Measurements from ENCODE around the gene TTN.
"Not testable (repeated sequence)": the region's sequence is repeated elsewhere in the genome, so short reads cannot be mapped to it uniquely, and the experiment has no call there.

Gene TTN

GRCh38 chr2:178676046-178676445 is 131.2 kb downstream of the TTN start:
- H3K4me3 ChIP-seq (ENCODE audit: insufficient read length, low read depth) = no peak overlapping the region
- TF ChIP-seq SUZ12 (IDR thresholded peaks at IDR 0.05; ENCODE audit: extremely low read depth, insufficient read depth, insufficient read length) (no peak), YY1 (IDR thresholded peaks at IDR 0.05; ENCODE audit: insufficient read depth, insufficient read length) (no peak)

GRCh38 chr2:178674122-178674521 is 133.1 kb downstream of the TTN start:
- no peaks in the 10 kb centered on the region for H3K9me3 ChIP-seq (ENCODE audit: insufficient read depth, low read length)
- no peak overlapping the region for H3K4me3 ChIP-seq (ENCODE audit: insufficient read length, low read depth)
- H3K36me3 ChIP-seq (ENCODE audit: insufficient read depth, insufficient read length, low read length) = no peaks in the 10 kb centered on the region
- no peaks in the 10 kb centered on the region for H3K4me1 ChIP-seq (ENCODE audit: insufficient read depth, insufficient read length)
- DNase-seq (ENCODE audit: low read depth, low spot score) = no peak
- TF ChIP-seq YY1 (IDR thresholded peaks at IDR 0.05; ENCODE audit: insufficient read depth, insufficient read length) (no peak), ZNF274 (IDR thresholded peaks at IDR 0.05; ENCODE audit: low read depth, low read length) (no peak), SUZ12 (IDR thresholded peaks at IDR 0.05; ENCODE audit: extremely low read depth, insufficient read depth, insufficient read length) (no peak)
- no peak overlapping the region for H3K9ac ChIP-seq (ENCODE audit: insufficient read length, low read depth)
- no peaks in the 10 kb centered on the region for H3K27me3 ChIP-seq (ENCODE audit: insufficient read depth, insufficient read length)

More at GRCh38 chr2:178676046-178676445, 131.2 kb downstream of the TTN start:
- Histone ChIP-seq H3K27me3 (ENCODE audit: insufficient read depth, insufficient read length) (no peaks in the 10 kb centered on the region), H3K9ac (ENCODE audit: insufficient read length, low read depth) (no peak overlapping the region), H3K9me3 (ENCODE audit: insufficient read depth, low read length) (no peaks in the 10 kb centered on the region), H3K4me1 (ENCODE audit: insufficient read depth, insufficient read length) (no peaks in the 10 kb centered on the region), H3K36me3 (ENCODE audit: insufficient read depth, insufficient read length, low read length) (no peaks in the 10 kb centered on the region)
- DNase-seq (ENCODE audit: low read depth, low spot score) = no peak

GRCh38 chr2:178666458-178666857 is 140.8 kb downstream of the TTN start:
- Histone ChIP-seq H3K9me3 (ENCODE audit: insufficient read depth, low read length) (no peaks in the 10 kb centered on the region), H3K4me1 (ENCODE audit: insufficient read depth, insufficient read length) (no peaks in the 10 kb centered on the region), H3K36me3 (ENCODE audit: insufficient read depth, insufficient read length, low read length) (no peaks in the 10 kb centered on the region), H3K4me3 (ENCODE audit: insufficient read length, low read depth) (no peak overlapping the region), H3K9ac (ENCODE audit: insufficient read length, low read depth) (no peak overlapping the region), H3K27me3 (ENCODE audit: insufficient read depth, insufficient read length) (no peaks in the 10 kb centered on the region)
- DNase-seq (ENCODE audit: low read depth, low spot score) = no peak
- TF ChIP-seq YY1 (IDR thresholded peaks at IDR 0.05; ENCODE audit: insufficient read depth, insufficient read length) (no peak), SUZ12 (IDR thresholded peaks at IDR 0.05; ENCODE audit: extremely low read depth, insufficient read depth, insufficient read length) (no peak), ZNF274 (IDR thresholded peaks at IDR 0.05; ENCODE audit: low read depth, low read length) (no peak)

- not testable (repeated sequence) for DNase-seq (ENCODE audit: low read depth, low spot score); H3K36me3 ChIP-seq (ENCODE audit: insufficient read depth, insufficient read length, low read length); H3K9ac ChIP-seq (ENCODE audit: insufficient read length, low read depth); H3K4me1 ChIP-seq (ENCODE audit: insufficient read depth, insufficient read length); H3K9me3 ChIP-seq (ENCODE audit: insufficient read depth, low read length); H3K27me3 ChIP-seq (ENCODE audit: insufficient read depth, insufficient read length); H3K4me3 ChIP-seq (ENCODE audit: insufficient read length, low read depth)
Measured at GRCh38 chr2:178658480-178658879, 148.7 kb downstream of the TTN start.

- no peaks in the 10 kb centered on the region for H3K36me3 ChIP-seq (ENCODE audit: insufficient read depth, insufficient read length, low read length)
- H3K4me1 ChIP-seq (ENCODE audit: insufficient read depth, insufficient read length) = no peaks in the 10 kb centered on the region
- no peak overlapping the region for H3K9ac ChIP-seq (ENCODE audit: insufficient read length, low read depth)
- DNase-seq (ENCODE audit: low read depth, low spot score) = no peak
- no peak overlapping the region for H3K4me3 ChIP-seq (ENCODE audit: insufficient read length, low read depth)
- no peaks in the 10 kb centered on the region for H3K27me3 ChIP-seq (ENCODE audit: insufficient read depth, insufficient read length)
- TF ChIP-seq SUZ12 (IDR thresholded peaks at IDR 0.05; ENCODE audit: extremely low read depth, insufficient read depth, insufficient read length) (no peak), YY1 (IDR thresholded peaks at IDR 0.05; ENCODE audit: insufficient read depth, insufficient read length) (no peak), ZNF274 (IDR thresholded peaks at IDR 0.05; ENCODE audit: low read depth, low read length) (no peak)
- H3K9me3 ChIP-seq (ENCODE audit: insufficient read depth, low read length) = no peaks in the 10 kb centered on the region
Measured at GRCh38 chr2:178650554-178650953, 156.7 kb downstream of the TTN start.

GRCh38 chr2:178644919-178645318 is 162.3 kb downstream of the TTN start:
- Histone ChIP-seq H3K4me3 (ENCODE audit: insufficient read length, low read depth) (no peak overlapping the region), H3K9ac (ENCODE audit: insufficient read length, low read depth) (no peak overlapping the region), H3K4me1 (ENCODE audit: insufficient read depth, insufficient read length) (no peaks in the 10 kb centered on the region), H3K9me3 (ENCODE audit: insufficient read depth, low read length) (no peaks in the 10 kb centered on the region), H3K27me3 (ENCODE audit: insufficient read depth, insufficient read length) (no peaks in the 10 kb centered on the region), H3K36me3 (ENCODE audit: insufficient read depth, insufficient read length, low read length) (no peaks in the 10 kb centered on the region)
- TF ChIP-seq YY1 (IDR thresholded peaks at IDR 0.05; ENCODE audit: insufficient read depth, insufficient read length) = no peak
- TF ChIP-seq SUZ12 (IDR thresholded peaks at IDR 0.05; ENCODE audit: extremely low read depth, insufficient read depth, insufficient read length) = no peak
- TF ChIP-seq ZNF274 (IDR thresholded peaks at IDR 0.05; ENCODE audit: low read depth, low read length) = no peak
- no peak for DNase-seq (ENCODE audit: low read depth, low spot score)

GRCh38 chr2:178641498-178641897 is 165.7 kb downstream of the TTN start:
- H3K36me3 ChIP-seq (ENCODE audit: insufficient read depth, insufficient read length, low read length) = no peaks in the 10 kb centered on the region
- H3K9me3 ChIP-seq (ENCODE audit: insufficient read depth, low read length) = no peaks in the 10 kb centered on the region
- TF ChIP-seq SUZ12 (IDR thresholded peaks at IDR 0.05; ENCODE audit: extremely low read depth, insufficient read depth, insufficient read length) (no peak), ZNF274 (IDR thresholded peaks at IDR 0.05; ENCODE audit: low read depth, low read length) (no peak), YY1 (IDR thresholded peaks at IDR 0.05; ENCODE audit: insufficient read depth, insufficient read length) (no peak)
- no peak overlapping the region for H3K4me3 ChIP-seq (ENCODE audit: insufficient read length, low read depth)
- H3K27me3 ChIP-seq (ENCODE audit: insufficient read depth, insufficient read length) = no peaks in the 10 kb centered on the region
- no peak for DNase-seq (ENCODE audit: low read depth, low spot score)
- H3K4me1 ChIP-seq (ENCODE audit: insufficient read depth, insufficient read length) = no peaks in the 10 kb centered on the region
- H3K9ac ChIP-seq (ENCODE audit: insufficient read length, low read depth) = no peak overlapping the region

GRCh38 chr2:178635897-178636296 is 171.3 kb downstream of the TTN start:
- H3K27me3 ChIP-seq (ENCODE audit: insufficient read depth, insufficient read length) = no peaks in the 10 kb centered on the region
- TF ChIP-seq YY1 (IDR thresholded peaks at IDR 0.05; ENCODE audit: insufficient read depth, insufficient read length) = no peak
- no peak for TF ChIP-seq ZNF274 (IDR thresholded peaks at IDR 0.05; ENCODE audit: low read depth, low read length)
- no peak for TF ChIP-seq SUZ12 (IDR thresholded peaks at IDR 0.05; ENCODE audit: extremely low read depth, insufficient read depth, insufficient read length)
- no peaks in the 10 kb centered on the region for H3K9me3 ChIP-seq (ENCODE audit: insufficient read depth, low read length)
- no peak overlapping the region for H3K9ac ChIP-seq (ENCODE audit: insufficient read length, low read depth)
- no peaks in the 10 kb centered on the region for H3K36me3 ChIP-seq (ENCODE audit: insufficient read depth, insufficient read length, low read length)
- H3K4me3 ChIP-seq (ENCODE audit: insufficient read length, low read depth) = no peak overlapping the region
- no peaks in the 10 kb centered on the region for H3K4me1 ChIP-seq (ENCODE audit: insufficient read depth, insufficient read length)
- no peak for DNase-seq (ENCODE audit: low read depth, low spot score)

All from NT2/D1 (cell line).